HepG2 (cell line): ENCODE data around the gene SLC12A3. TPM values are rescaled to one million over a fixed set of nuclear protein-coding genes. Genes with fewer than 3 reads are reported as not detected.
A peak's percentile ranks its signal among the peaks of the same experiment; 100 is the strongest.

Experiments used
- ATAC-seq: fragments of 200-7000 bp; cut with Tn5 transposase; 3 replicates; pipeline ENCODE4 v1.9.1; 2020; ENCODE audit warnings: mild to moderate bottlenecking, moderate library complexity
- BruUV-seq: library from RNA; stranded (reverse); fragments of 400-500 nt; replicated peaks from 2 replicates; lab custom pipeline; 2021; lab: Mats Ljungman, UMichigan
- CTCF ChIA-PET: fragments of 300-600 bp; formaldehyde crosslinking; extraction: SDS; loops from one replicate; lab custom pipeline; 2021; ENCODE audit warnings: low total read pairs, inconsistent platforms, low intra/inter-chr PET ratio; lab: Yijun Ruan, JAX
- POLR2A ChIA-PET: fragments of 350-600 bp; sonication (Branson Sonifier 250); formaldehyde crosslinking; loops from one replicate; lab custom pipeline; 2020; ENCODE audit warnings: antibody characterized with exemption, inconsistent platforms; lab: Yijun Ruan, JAX
- DNase-seq: peaks from one replicate; pipeline ENCODE4 v3.0.0-alpha.2; 2015; ENCODE audit warnings: low spot score
- FAIRE-seq: peaks from 3 replicates; lab custom pipeline; 2011; peaks lifted over from hg19 to GRCh38; lab: Jason Lieb, UNC
- H2AFZ ChIP-seq: one replicate; pipeline ENCODE4 v1.6.1; 2011; ENCODE audit warnings: low read length, inconsistent platforms
- H3K27ac ChIP-seq: fragments of 300-600 bp; 3 replicates; pipeline ENCODE4 v1.8.0; 2011; ENCODE audit warnings: mixed run types, mild to moderate bottlenecking, mixed read lengths, low read length, inconsistent platforms; ENCODE audit not compliant: insufficient read depth; ENCODE audit errors: extremely low read length
- H3K27me3 ChIP-seq, 2 experiments: fragments of 200-600 bp in 1 of 2; 2 replicates in 1 of 2; 3 replicates in 1 of 2; pipeline versions ENCODE4 v1.6.0 to v1.8.0; 2011; ENCODE audit warnings: low read length in 2 of 2, mild to moderate bottlenecking in 2 of 2, moderate library complexity in 2 of 2, inconsistent platforms in 1 of 2; ENCODE audit not compliant: insufficient read depth in 2 of 2, control insufficient read depth in 1 of 2
- H3K36me3 ChIP-seq, 2 experiments: fragments of 200-600 bp in 1 of 2; replicated peaks in 1 of 2; 2 replicates in 1 of 2; 3 replicates in 1 of 2; pipeline versions ENCODE4 v1.5.1 to v1.8.0; 2011; ENCODE audit warnings: low read length in 2 of 2, inconsistent platforms in 1 of 2; ENCODE audit not compliant: insufficient read depth in 2 of 2, control insufficient read depth in 1 of 2
- H3K4me1 ChIP-seq: 2 replicates; pipeline ENCODE4 v1.5.1; 2012; ENCODE audit warnings: low read length, inconsistent platforms; ENCODE audit not compliant: insufficient read depth
- H3K4me2 ChIP-seq: 2 replicates; pipeline ENCODE4 v1.6.0; 2011; ENCODE audit warnings: low read depth, low read length, inconsistent platforms
- H3K4me3 ChIP-seq, 3 experiments: fragments of 200-600 bp in 1 of 3; sonication (generic), shearing (Covaris generic) in 1 of 3; replicated peaks in 1 of 3; 2 replicates each; pipeline ENCODE4 v1.5.1; 2011 to 2016; ENCODE audit warnings: low read length in 3 of 3, inconsistent platforms in 2 of 3, low read depth in 2 of 3, mild to moderate bottlenecking in 2 of 3, control low read depth in 1 of 3, mixed read lengths in 1 of 3; ENCODE audit not compliant: insufficient read depth in 1 of 3
- H3K79me2 ChIP-seq: one replicate; pipeline ENCODE4 v1.6.1; 2011; ENCODE audit warnings: low read length, inconsistent platforms; ENCODE audit not compliant: insufficient read depth
- H3K9ac ChIP-seq: 2 replicates; pipeline ENCODE4 v1.6.0; 2011; ENCODE audit warnings: mild to moderate bottlenecking, low read depth, low read length, inconsistent platforms; ENCODE audit not compliant: insufficient read depth
- H3K9me3 ChIP-seq: 2 replicates; pipeline ENCODE4 v1.5.1; 2012; ENCODE audit warnings: mild to moderate bottlenecking, low read length
- H4K20me1 ChIP-seq: 2 replicates; pipeline ENCODE4 v1.6.0; 2011; ENCODE audit warnings: inconsistent platforms, mild to moderate bottlenecking, low read length, moderate library complexity; ENCODE audit not compliant: insufficient read depth
- DMAP1 ChIP-seq: IDR thresholded peaks from 2 replicates; pipeline ENCODE4 v1.6.1; 2016
- HDAC6 ChIP-seq: fragments of 200-600 bp; sonication (generic); IDR thresholded peaks from 2 replicates; pipeline ENCODE4 v1.7.0; 2017; ENCODE audit warnings: mild to moderate bottlenecking, antibody characterized with exemption, low read length, low read depth
- MAFK ChIP-seq, 2 experiments: IDR thresholded peaks in 1 of 2; conservative IDR thresholded peaks in 1 of 2; 2 replicates each; pipeline ENCODE4 v1.6.1; 2011; ENCODE audit warnings: improper control_type of control experiment in 2 of 2, low read length in 2 of 2
- MATR3 ChIP-seq: sonication (generic); formaldehyde crosslinking; IDR thresholded peaks from 2 replicates; pipeline ENCODE4 v1.4.0; 2020; ENCODE audit warnings: missing genetic modification reagents
- RFXAP ChIP-seq: sonication (generic); formaldehyde crosslinking; IDR thresholded peaks from 2 replicates; pipeline ENCODE4 v1.4.0; 2020; ENCODE audit warnings: missing genetic modification reagents, borderline replicate concordance
- U2AF2 ChIP-seq: fragments of 200-400 bp; formaldehyde crosslinking; IDR thresholded peaks from 2 replicates; pipeline ENCODE4 v1.6.1; 2017; ENCODE audit warnings: low read depth, mild to moderate bottlenecking, low read length
- ZFP37 ChIP-seq: sonication (generic); formaldehyde crosslinking; IDR thresholded peaks from 2 replicates; pipeline ENCODE4 v1.4.0; 2020; ENCODE audit warnings: missing genetic modification reagents, borderline replicate concordance
- ZNF550 ChIP-seq: sonication (generic); formaldehyde crosslinking; IDR thresholded peaks from 2 replicates; pipeline ENCODE4 v1.4.0; 2020; ENCODE audit warnings: mild to moderate bottlenecking, missing genetic modification reagents, borderline replicate concordance
- ZNF556 ChIP-seq: sonication (generic); formaldehyde crosslinking; IDR thresholded peaks from 2 replicates; pipeline ENCODE4 v1.4.0; 2020; ENCODE audit warnings: mild to moderate bottlenecking, missing genetic modification reagents, borderline replicate concordance
- ZNF562 ChIP-seq: sonication (generic); formaldehyde crosslinking; IDR thresholded peaks from 2 replicates; pipeline ENCODE4 v1.8.0; 2022; ENCODE audit warnings: missing genetic modification reagents, borderline replicate concordance
- ZNF619 ChIP-seq: sonication (generic); formaldehyde crosslinking; IDR thresholded peaks from 2 replicates; pipeline ENCODE4 v1.4.0; 2020; ENCODE audit warnings: mild to moderate bottlenecking, missing genetic modification reagents
- ZNF891 ChIP-seq: sonication (generic); formaldehyde crosslinking; IDR thresholded peaks from 2 replicates; pipeline ENCODE4 v1.5.0; 2020; ENCODE audit warnings: mild to moderate bottlenecking, missing genetic modification reagents
- WGBS: methylation state at CpG from one replicate; pipeline ENCODE4 v1.1.6; 2017; ENCODE audit warnings: low lambda C conversion rate; 5-methylcytosine and 5-hydroxymethylcytosine counted together
- in situ Hi-C: cut with HindIII; loops from 2 replicates; pipeline ENCODE4 v1.10.0; 2017; ENCODE audit warnings: low pct_unique_long_range_greater_than_20kb; ENCODE audit not compliant: extremely low pct_ligation_motif_present
- intact Hi-C: fragments of 100-400 bp; cut with micrococcal nuclease; formaldehyde crosslinking; loops from one replicate; pipeline ENCODE4 v1.10.0; 2022; ENCODE audit not compliant: unreplicated experiment
- polyA plus RNA-seq, 8 experiments: library from polyadenylated mRNA; depleted of rRNA in 3 of 8; stranded (reverse) in 7 of 8; unstranded in 1 of 8; fragments of >200 nt; fragmentation: Illumina TruSeq in 4 of 8; extraction: Trizol in 4 of 8; gene quantifications; 2 replicates each; pipeline versions ENCODE4 v1.2.1 to v1.2.3, GENCODE V29; 2011 to 2016; ENCODE audit warnings: low read depth in 4 of 8, missing spikeins in 1 of 8, mixed read lengths in 1 of 8; ENCODE audit not compliant: insufficient read depth in 1 of 8
- total RNA-seq, 5 experiments: library from RNA; depleted of rRNA; stranded (reverse); fragments of >200 nt; fragmentation: Illumina TruSeq; extraction: Trizol; gene quantifications; 2 replicates each; pipeline ENCODE4 v1.2.3, GENCODE V29; 2016; ENCODE audit warnings: low read depth in 1 of 5

Gene SLC12A3
- total and polyA plus RNA-seq, 2 of the 13 experiments (the other 11 are each of a cell fraction or from before 2014, with no cell fraction given) = 6.2 TPM; not detected in 1

DNA sequence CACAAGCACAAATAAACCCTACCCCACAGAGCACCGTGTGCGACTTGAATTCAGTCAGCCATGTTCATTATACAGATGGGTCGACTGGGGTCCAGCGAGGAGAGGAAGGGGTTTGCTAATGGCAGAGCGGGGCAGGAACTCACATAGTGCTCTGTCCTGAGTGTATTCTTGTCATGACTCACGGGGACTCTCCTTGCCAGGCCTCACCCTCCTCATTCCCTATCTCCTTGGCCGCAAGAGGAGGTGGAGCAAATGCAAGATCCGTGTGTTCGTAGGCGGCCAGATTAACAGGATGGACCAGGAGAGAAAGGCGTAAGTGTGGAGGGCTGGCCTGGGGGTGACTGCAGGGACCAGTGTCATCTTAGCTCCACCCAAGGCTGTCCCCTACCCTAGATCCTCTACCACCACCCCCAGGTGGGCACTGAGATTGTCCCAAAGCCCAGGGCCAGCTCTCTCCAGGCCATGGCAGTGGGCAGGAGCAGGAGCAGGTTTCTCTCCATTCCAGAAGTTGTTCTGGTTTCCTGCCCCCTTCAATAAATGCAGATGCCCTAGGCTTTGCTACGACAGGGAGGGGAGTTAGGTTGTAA is 29.4 kb downstream of the SLC12A3 start:
- no TSS peak for BruUV-seq
- TF ChIP-seq MAFK (conservative IDR thresholded peaks at IDR 0.05 in 1 of 2, IDR thresholded peaks at IDR 0.05 in 1 of 2; ENCODE audit: low read length in 2 of 2) (peak in 1 of 2 experiments; percentile 12; a peak in 1 of 4 replicates), HDAC6 (no peak)
- POLR2A ChIA-PET = interaction anchor here (1.7 kb wide), 1 partner anchor 37 kb away, joined by 5 read pairs; no protein-coding TSS in a partner anchor
- H3K27me3 ChIP-seq = peaks cover 4 to 20% of the 10 kb centered on the region in 2 experiments
- CTCF ChIA-PET = no interaction called here
- H3K4me1 ChIP-seq = peaks cover 10% of the 10 kb centered on the region; the same call in 1 of the 2 replicates
- no peaks in the 10 kb centered on the region for H3K9me3 ChIP-seq
- in situ Hi-C loops (no loop called here), intact Hi-C loops (no loop called here)
- FAIRE-seq (no peak), DNase-seq (no peak), ATAC-seq (0 out of 3 replicates have a peak, but pooled peaks have one; percentile 17)
- H3K9ac ChIP-seq = no peak overlapping the region
- no peak overlapping the region for H2AFZ ChIP-seq
- H3K4me2 ChIP-seq = no peak overlapping the region
- no peaks in the 10 kb centered on the region for H3K36me3 ChIP-seq
- H4K20me1 ChIP-seq = no peaks in the 10 kb centered on the region
- no peak overlapping the region for H3K27ac ChIP-seq
- no peaks in the 10 kb centered on the region for H3K79me2 ChIP-seq
- no peak overlapping the region for H3K4me3 ChIP-seq
- WGBS = 68% methylated on average over 12 of the region's 12 CpGs

DNA sequence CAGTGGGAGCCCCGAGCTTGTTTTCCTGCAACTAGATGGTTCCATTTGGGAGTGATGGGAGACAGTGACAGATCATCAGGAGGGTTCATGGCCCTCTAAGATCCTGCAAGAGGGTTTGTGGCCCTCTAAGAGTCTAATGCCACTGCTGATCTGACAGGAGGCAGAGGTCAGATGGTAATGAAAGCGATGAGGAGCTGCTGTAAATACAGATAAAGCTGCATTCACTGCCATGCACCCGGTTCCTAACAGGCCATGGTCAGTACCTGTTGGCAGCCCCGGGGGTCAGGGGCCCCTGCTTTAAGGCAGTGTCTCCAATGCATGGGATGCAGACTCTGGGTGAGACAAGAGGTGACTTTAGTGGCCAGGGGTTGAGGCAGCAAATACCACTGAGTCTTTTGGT is 30.8 kb downstream of the SLC12A3 start:
- no peaks in the 10 kb centered on the region for H3K79me2 ChIP-seq
- H4K20me1 ChIP-seq = no peaks in the 10 kb centered on the region
- no peak overlapping the region for H3K4me2 ChIP-seq
- H3K36me3 ChIP-seq = no peaks in the 10 kb centered on the region
- WGBS = 52% methylated on average over 4 of the region's 4 CpGs
- FAIRE-seq (no peak), ATAC-seq (no peak), DNase-seq (no peak)
- intact Hi-C loops (no loop called here), in situ Hi-C loops (no loop called here)
- no TSS peak for BruUV-seq
- H3K27me3 ChIP-seq = peaks cover 4 to 28% of the 10 kb centered on the region in 2 experiments
- no peak for TF ChIP-seq ZNF556
- no peak for TF ChIP-seq ZNF562 (CRISPR knock-in tag)
- no peak for TF ChIP-seq U2AF2
- no peak for TF ChIP-seq ZFP37
- no peak for TF ChIP-seq MATR3 (CRISPR knock-in tag)
- TF ChIP-seq ZNF891 = no peak
- no peak for TF ChIP-seq ZNF619 (CRISPR knock-in tag)
- TF ChIP-seq DMAP1 = no peak
- TF ChIP-seq RFXAP = no peak
- TF ChIP-seq ZNF550 (CRISPR knock-in tag) = no peak
- H3K4me1 ChIP-seq = peaks cover 10% of the 10 kb centered on the region; the same call in 1 of the 2 replicates
- H2AFZ ChIP-seq = no peak overlapping the region
- H3K4me3 ChIP-seq = no peak overlapping the region
- CTCF ChIA-PET = no interaction called here
- H3K9ac ChIP-seq = no peak overlapping the region
- no peaks in the 10 kb centered on the region for H3K9me3 ChIP-seq
- H3K27ac ChIP-seq = no peak overlapping the region
- POLR2A ChIA-PET = no interaction called here
